Medulla oblongata (tissue), 1 donor: ENCODE data around the gene SH3TC1.

Source experiments
- DNase-seq: peaks from one replicate; pipeline ENCODE4 v3.0.0-alpha.2; 2015; ENCODE audit errors: extremely low spot score

Gene SH3TC1

DNA sequence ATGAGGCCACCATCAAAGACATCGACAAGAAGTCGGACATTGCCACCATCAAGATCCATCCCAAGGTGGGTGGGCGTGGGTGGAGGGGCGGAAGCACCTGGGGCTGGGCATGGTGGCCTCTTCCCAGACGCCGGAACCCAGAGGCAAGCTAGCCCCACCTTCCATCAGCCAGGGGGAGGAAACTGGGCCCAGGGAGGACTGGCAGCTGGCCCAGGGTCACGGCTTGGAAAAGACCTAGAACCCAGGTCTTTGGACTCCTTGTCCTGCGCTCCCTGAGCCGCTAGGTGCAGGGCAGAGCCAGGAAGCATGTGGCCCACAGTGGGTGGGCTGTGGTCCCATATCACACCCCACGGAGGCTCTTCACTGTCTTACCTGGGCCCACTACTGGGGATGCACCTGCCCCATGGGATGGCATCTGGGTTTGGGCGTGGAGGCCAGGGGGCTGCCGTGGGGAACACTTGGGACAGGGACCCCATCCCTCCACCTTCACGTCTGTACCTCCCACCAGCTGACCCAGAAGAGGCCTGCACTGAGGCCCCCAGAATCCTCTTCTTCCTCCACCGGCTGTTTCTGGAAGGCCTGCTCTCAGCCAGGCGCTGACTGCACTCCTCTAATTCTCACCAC, 87.7 kb downstream of the SH3TC1 start:
- DNase-seq = no peak

DNA sequence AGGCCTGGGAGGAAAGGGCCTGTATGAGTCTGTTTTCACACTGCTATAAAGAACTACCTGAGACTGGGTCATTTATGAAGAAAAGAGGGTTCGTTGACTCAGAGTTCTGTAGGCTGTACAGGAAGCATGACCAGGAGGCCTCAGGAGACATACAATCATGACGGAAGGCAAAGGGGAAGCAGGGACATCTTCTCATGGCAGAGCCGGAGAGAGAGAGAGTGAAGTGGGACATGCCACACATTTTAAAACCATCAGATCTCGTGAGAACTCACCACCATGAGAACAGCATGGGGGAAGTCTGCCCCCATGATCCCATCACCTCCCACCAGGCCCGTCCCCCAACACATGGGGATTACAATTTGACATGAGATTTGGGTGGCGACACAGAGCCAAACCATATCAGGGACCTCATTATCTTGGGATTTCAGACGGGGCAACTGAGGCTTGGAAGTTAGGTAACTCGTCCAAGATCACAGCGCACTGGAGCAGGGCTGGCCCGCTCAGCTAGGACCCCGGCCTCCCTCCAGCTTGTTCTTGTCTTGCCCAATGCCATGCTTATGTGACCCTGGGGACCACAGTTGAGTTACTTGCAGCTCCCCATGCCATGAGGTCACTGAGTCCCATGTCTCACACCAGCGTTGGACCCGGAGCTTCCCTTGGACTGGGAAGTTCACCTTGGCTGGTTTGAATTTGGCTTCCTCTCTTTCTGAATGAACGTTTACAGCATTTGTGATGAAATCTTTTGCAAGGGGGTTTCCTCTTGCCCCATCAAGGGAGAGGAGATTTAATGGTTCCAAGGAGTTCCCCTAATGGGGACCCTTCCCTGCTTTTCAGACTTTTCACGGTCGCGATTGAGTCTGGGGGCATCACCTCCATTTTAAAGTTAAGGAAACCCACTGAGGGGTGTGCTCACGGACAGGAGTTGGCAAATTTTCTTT, 88.5 kb downstream of the SH3TC1 start:
- no peak for DNase-seq

DNA sequence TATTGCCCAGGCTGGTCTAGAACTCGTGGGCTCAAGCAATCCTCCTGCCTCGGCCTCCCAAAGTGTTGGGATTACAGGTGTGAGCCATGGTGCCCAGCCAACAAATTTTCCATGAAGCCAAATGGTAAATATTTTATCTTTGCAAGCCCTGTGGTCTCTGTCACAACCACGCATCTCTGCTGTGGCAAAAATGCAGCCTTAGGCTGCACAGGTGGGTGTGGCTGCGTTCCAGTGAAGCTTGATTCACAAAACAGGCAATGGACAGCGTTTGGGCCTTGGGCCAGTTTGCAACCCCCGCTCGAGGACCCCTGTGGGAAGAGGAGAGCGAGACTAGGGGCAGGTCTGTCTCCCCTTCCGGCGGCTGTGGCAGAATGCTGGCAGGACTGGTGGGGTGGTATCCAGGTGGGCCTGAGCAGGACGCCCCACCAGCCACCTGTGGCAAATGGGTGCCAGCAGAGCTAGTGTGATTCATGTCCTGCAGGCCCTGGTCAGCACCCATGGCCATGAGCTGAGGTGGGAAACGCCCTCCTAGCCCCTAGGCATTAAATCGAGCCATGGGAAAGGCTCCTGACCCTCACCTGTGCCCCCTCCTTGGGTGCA, 90.2 kb downstream of the SH3TC1 start:
- no peak for DNase-seq

DNA sequence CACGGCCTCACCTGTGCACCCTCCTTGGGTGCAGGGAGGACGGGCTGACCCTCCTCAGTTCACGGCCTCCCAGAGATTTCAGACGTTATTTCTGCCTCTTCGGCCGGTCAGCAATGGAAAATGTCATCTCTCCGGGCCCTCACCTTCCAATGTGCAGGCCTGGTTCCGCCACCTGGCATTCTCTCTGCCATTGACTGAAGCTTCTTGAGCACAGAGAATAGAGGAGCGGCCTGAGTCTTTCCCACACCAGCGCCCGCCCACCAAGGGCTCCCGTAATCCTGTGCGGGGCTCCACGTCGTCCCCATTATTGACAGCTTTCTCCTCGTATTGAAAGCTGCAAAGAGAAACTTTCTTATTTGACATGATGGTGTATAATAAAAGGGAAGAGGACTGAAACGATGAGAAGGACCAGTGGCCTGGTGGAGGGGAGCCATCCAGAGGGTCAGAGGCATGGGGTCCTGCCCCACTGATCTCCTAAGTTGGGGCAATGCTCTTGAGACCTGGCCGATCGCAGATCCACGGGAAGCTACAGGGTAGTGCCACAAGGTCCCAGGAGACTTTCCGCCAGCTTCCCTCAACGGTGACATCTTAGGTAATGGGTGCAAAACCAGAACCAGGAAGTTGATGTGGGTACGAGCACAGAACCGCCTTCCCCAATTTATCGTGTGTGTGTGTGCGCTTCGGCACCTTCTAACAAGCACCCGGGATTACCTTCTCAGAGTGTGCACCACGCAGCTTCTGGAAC, 91.0 kb downstream of the SH3TC1 start:
- DNase-seq = no peak

DNA sequence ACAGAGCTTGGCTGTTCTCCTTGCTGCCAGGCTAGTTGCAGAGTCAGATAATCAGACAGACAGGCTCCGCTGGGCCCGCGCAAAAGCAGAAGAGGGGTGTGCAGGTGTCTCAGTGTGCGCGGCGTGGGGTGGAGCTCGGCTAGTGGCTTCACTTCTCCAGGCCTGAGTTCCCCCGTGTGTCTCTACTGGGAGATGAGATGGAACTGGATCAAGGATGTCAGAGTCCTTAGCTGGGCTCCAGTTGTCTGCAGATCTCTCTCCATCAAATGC, 91.5 kb downstream of the SH3TC1 start:
- DNase-seq = no peak
